ENCODE results near the gene METTL14.
"Not testable (repeated sequence)": the region's sequence is repeated elsewhere in the genome, so short reads cannot be mapped to it uniquely, and the experiment has no call there.

METTL14 gene

DNA sequence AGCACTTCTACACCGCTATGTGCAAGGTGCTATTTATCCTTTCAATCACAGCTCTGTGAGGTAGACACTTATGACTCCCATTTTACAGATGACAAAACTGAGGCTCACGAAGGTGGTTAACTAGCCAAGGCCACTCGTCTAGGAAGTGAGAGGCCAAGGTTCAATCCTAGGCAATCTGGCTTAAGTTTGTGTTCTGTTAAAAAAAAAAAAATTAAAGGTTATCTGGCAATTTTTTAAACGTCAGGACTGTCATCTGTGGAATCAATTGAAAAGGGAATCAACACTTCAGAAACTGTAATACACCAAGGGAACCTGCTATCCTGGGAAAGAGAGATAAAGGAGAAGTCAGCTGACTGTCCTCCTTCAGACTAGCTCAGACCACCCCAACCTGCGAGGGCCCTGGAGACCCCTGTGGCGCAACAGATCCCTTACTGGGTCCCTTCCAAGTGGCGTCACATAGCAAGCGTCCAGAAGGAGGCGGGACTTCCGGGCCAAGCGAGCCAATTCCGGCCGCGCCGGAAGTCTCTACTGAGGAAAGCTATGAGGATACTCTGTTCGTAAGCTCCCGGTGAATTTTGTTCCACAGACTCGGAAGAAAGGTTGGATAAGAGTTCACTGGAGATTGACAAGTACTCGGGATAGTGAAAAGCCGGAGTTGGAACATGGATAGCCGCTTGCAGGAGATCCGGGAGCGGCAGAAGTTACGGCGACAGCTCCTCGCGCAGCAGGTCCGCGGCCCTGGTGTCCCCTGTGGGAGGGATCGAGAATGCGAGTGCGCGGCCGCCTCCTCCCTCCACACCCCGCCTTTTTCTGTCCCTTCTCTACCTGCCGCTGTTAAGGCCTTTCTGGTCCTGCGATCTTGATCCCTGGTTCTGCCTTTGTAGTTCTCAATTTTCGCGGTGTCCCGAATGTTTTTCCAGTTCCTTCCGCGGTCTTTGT lies at the start of gene METTL14:
Gene METTL14 (plus strand): TSS at position 520 of the 939 bp plus-strand sequence. CDS start 143 bp downstream, at position 663.
- peak; percentile 91 for DNase-seq (ENCODE audit: low spot score)

DNA sequence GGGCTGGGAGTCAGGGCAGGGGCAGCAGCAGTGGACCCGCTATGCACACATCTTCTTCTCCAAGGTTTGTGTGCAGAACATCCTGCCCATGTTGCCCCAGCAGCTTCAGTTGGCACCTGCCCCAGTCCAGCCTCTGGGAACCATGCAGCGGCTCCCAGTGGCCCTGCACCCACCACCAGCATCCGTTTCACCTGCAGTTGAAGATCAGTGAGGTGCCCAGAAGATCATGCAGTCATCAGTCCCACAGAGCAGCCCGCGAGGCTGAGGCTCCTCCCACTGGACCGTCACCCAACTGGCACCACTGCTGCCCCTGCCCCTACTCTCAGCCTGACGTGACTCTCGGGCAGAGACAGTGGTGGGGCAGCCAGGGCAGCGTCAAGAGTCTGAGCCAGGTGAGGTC lies 49.1 kb upstream of the METTL14 start:
- not testable (repeated sequence) for DNase-seq (ENCODE audit: low spot score)

DNA sequence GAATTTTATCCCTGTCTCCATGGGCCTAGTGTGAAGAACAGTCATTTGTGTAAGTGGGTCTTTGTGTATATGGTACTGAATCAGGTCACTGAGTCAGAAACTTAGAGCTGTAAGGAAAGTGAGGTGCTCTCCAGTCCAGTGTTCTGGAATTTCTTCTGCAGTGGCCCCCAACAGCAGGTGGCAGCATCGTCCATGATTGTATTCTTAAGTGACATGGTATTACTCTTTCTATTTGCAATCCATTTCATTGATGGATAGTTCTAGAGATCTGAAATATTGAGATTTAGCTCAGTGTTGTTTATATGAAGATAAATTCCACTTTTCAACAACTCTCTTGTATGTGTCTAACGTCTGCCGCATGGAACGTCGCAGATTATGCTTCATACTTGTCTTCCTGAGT lies 20.5 kb upstream of the METTL14 start:
- DNase-seq (ENCODE audit: low spot score), result not testable (repeated sequence)

DNA sequence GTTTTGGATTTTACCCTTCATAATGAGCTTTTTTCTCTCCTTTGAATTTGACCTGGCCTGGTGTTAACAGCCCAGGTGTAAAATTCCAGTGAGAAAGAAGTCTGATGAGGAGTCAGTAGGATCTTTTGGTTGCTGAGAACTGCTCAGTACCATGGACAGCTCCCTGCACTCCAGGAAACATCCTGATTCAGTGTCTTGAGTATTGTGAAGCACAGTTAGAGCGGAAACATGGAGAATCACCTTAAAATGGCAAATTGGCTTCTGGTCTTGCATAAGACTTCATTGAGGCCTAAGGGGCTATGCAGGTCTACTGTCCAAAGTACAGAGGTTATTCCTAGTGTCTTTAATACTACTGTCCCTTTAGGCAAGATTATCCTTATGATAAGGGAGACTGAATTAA lies 16.0 kb upstream of the METTL14 start:
- peak; percentile 58 for DNase-seq (ENCODE audit: low spot score)

DNA sequence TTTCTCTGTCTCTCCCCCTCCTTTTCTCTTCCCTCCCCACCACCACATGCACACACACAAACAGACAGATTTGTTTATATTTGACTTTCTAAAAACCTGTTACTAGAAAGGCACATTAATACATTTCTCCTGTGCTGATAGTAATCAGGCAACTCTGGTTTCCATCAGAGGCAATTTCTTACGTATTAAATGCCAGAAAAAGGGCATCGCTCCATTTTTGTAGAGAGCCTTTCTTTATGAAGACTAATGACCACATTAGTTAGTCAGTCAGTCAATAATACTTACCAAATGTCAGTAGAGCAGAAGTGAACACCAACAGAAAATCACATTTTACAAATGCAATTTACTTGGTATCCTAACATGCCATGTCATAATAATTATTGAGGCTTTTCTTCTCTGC lies 14.2 kb upstream of the METTL14 start:
- DNase-seq (ENCODE audit: low spot score), result not testable (repeated sequence)

DNA sequence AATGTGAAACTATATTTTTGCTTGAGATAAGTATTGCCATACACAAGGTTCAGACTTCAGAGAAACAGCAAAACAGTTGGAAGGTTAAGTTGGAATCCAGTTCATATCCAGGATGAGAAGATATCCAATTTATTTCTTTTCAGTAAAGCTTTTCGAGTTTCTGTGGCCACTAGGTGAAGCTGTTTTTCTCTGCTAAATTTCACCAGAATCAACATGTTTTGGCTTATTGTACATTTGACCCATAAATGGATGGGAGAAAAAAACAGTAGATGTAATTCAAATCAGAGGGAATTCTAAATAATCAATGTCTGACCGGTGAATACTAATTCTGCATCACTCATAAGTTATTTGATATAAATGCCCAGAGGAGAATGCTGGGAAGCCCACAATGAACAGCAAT lies 9.1 kb upstream of the METTL14 start:
- no peak for DNase-seq (ENCODE audit: low spot score)

DNA sequence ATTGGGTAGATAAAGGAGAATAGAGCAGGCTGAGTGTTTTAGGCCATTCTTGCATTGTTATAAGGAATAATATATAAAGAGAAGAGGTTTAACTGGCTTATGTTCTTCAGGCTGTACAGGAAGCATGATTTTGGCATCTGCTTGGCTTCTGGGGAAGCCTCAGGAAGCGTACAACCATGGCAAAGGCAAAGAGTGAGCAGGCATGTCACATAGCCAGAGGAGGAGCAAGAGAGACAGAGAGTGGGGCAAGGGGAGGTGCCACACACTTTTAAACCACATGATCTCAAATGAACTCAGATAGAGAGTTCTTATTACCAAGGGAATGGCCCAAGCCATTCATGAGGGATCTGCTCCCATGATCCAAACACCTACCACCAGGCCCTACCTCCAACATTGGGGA lies 4.4 kb upstream of the METTL14 start:
- no peak for DNase-seq (ENCODE audit: low spot score)

DNA sequence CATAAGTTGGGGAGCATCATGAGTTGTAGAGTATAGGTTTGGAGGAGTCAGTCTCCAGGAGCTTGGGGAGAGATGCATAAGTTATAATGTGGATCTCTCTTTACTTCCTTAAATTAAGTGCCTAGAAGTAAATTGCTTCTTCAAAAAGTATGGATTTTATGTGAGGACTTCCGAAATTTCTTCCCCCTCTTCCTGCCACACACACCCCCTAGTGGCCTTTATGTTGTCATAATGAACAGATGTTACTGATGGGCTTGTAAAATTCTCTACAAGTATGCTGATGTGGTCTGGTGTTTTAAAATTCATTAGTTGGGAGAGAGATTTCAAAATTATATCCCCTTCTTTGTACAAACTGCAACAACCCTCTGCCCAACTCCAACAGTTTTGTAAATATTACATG lies 2.3 kb upstream of the METTL14 start:
- no peak for DNase-seq (ENCODE audit: low spot score)

DNA sequence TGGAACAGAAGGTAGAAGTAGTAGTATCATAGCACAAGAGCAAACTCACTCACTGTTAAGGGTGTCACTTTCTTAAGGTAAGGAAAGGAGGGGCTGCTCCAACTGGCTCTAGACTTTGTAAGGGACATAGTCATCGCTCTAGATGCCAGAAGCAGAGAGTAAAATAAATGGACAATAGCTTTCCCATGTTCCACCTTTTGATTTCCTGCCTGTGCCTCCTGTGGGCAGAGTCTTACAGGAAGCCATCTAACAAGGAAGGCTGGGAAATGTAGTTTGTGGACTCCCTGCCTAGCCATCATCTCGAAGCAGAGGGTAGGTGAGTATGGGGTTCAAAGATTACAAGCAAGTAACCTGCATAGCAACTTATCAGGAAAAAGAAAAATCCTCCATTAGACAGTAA lies 1.7 kb upstream of the METTL14 start:
- no peak for DNase-seq (ENCODE audit: low spot score)

DNA sequence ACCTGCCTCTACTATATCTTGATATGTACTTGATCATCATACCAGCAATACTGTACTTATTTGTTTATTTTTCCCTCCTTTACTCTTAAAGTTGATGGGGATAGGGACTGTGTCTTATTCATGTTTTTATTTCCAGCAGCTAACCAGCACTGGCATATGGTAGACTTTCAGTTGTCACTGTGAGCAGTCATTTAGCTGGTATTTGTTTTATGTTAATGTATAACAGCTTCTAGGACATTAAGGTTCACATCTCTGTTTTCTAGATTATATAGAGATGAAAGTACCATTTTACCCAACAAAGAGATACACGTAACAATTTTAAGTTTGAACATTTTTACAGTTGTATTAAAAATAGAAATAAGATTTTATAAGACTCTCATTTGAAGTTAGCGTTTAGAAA lies 17.9 kb downstream of the METTL14 start:
- no peak for DNase-seq (ENCODE audit: low spot score)

DNA sequence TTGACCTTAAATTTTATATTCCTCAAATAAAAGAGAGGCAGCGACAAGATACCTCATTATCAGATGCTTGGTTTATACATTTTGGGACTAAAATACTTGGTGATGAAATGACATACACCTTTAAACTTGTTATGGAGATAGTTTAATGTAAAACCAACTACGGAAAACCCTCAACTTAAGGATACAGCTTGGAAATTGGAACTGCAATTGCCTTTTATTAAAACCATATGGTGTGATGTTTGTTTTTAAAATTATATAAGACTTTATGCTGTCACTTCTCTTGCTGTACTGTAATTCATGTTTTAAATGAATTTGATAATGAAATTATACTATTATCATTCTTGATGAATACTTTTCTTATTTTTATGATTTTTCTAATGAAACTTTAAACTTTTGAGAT lies 25.9 kb downstream of the METTL14 start:
- no peak for DNase-seq (ENCODE audit: low spot score)

DNA sequence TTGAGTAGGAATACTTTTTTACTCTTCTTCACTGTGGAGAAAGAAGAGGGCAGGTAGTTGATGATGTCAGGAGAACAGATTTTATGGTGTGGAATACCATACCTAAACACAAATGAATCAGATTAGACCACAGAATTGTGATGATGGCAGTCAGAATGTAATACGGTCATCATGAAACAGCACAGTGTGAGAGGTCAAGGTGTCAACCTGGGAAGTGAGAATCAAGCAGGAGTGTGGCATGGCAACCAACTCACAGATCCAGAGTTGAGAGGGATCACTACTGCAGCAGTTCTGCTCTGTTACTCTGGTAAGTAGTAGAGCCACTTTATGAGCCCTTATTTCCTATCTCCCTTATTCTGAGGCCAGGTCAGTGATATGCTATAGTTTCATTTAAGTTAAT lies 27.7 kb downstream of the METTL14 start:
- DNase-seq (ENCODE audit: low spot score), result no peak

DNA sequence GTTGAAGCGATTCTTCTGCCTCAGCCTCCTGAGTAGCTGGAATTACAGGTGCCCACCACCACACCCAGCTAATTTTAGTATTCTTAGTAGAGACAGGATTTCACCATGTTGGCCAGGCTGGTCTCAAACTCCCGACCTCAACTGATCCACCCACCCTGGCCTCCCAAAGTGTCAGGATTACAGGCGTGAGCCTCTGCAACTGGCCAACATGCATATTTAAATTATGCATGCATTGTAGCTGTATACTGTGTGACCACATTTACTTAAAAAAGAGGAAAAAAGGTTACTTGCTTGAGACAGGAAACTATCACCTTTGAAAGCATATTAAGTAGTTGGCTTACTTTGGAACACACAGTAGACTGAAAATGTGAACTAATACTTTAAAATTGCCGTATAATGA lies 29.5 kb downstream of the METTL14 start:
- no peak for DNase-seq (ENCODE audit: low spot score)

DNA sequence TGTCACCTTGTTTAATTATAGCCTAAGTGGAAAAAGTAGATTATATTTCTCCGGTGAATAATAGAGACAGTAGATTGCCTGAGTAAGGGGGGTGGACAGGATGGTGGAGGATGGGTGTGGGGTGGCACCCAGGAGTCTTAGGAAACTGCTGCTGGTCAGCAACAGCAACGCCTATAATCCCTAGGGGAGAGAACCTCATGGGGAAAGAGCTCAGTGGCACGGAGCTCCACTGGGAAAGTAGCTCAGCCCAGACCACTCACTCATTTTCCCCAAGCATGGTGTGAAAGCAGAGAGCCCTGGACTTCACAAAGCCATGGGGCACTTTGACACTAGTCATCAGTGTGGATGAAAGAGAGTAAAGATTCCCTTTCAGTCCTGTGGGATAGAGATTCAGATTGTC lies 31.1 kb downstream of the METTL14 start:
- DNase-seq (ENCODE audit: low spot score), result no peak

DNA sequence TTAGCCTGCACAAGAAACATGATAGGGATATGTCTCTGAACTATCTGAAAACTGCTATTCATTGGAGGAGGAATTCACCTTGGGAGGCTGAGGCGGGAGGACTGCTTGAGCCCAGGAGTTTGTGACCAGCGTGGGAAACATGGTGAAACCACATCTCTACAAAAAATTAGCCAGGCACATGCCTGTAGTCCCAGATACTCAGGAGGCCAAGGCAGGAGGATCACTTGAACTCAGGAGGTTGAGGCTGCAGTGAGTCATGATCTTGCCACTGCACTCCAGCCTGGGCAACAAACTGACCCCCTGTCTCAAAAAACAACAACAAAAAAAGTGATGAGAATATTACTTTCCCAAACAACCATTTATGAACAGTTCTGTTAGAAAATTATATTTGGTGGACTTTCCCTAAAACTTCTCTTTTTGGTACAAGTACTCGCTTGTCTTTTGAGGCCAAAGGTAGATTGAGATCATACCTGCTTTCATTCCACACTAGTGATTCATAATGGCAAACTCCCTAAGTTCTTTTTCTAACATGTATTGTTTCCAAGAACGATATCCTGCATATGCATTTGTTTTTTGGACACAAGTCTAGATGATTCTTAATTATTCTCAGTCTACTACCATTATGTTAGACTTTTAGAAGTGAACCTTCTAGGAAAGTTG lies 33.4 kb downstream of the METTL14 start:
- no peak for DNase-seq (ENCODE audit: low spot score)

DNA sequence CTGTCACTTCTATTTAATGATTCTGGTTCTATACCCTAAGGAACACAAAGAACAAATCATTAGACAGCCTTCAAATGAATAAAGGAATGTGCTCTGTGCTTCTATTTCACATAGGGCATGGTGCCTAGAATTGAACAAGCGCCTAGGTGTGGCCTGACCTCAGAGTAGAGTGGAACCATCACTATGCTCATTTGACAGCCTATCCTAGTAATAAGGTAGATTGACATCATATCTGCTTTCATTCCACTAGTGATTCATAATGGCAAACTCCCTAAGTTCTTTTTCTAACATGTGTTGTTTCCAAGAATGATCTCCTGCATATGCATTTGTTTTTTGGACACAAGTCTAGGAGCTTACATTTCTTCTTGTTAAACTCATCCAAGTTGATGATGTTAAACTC lies 36.6 kb downstream of the METTL14 start:
- DNase-seq (ENCODE audit: low spot score), result no peak

DNA sequence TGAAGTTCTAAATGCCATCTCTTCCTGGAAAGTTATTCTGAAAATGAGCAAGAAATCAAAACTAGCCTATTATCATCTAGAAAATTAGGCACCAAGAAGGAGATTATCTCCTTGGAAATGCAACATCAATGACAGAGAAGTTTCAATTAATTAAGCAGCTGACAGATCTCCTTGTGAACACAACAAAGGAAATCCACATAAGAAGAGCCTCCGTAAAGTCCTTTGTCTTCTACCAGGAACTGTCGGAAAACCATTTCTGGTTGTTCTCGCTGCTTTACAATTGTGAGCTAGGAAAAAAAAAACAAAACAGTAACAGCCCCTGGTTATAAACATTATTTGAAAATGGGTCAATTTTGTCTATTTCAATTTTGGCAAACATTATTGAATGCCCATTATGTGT lies 38.2 kb downstream of the METTL14 start:
- DNase-seq (ENCODE audit: low spot score), result no peak

DNA sequence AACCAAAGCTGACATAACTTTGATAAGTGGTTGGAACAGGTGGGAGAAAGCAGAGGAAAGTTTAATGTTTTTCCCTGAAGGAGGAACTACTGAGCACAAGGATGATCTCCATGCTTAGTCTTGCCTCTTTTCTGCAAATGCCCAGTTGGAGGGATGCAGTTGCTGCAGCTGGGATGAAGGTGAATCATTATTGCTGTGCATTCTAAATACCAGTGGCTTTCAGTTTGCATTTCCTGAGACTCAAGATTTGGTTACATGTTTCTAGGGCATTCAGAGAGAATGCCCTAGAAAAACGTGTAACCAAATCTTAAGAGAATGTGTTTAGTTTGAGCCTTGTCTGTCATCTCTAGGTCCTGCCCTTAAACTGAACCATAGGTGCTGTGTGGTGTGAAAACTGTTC lies 42.2 kb downstream of the METTL14 start:
- no peak for DNase-seq (ENCODE audit: low spot score)

DNA sequence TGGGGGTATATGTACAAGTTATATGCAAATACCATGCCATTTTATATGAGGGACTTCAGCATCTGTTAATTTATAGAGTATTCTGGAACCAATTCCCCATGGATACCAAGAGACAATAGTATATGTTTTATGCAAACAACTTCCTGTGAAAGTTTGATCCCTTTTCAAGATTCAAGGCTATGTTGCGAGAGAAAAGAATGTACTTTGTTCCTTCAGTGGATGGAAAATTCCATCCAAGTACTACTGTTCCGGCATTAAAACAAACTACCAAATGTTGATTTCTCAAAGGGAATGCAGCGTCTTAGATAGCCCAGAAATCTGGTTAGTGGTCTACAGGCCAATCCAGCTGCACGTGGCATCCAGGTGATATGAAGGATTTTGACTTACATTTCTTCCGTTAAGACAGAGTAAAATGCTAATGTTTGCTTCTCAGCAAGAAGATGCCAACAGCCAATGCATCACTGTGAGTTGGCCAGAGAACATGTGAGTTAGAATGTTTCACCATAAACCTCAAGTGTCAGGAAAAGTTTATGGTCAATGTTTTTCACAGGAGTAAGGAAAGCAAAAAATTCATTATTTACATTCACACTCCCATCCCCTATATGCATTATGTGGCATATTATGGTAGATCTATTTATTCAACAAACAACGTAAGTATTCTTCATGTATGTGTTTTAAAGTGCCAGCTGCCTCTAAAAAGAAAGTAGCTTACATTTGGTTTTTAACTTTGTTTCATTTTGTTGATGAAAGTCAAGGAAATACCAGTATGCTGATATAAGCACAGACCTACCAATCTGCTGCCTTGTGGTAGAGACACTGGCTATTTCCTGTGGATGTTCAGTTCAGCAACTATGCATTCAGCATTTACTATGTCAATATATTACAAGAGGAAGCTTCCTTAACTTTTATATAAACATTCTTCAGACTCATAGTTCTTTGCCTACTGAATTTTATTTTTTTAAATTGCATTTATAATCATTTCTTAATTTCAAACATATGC lies 44.4 kb downstream of the METTL14 start:
- DNase-seq (ENCODE audit: low spot score), result no peak

DNA sequence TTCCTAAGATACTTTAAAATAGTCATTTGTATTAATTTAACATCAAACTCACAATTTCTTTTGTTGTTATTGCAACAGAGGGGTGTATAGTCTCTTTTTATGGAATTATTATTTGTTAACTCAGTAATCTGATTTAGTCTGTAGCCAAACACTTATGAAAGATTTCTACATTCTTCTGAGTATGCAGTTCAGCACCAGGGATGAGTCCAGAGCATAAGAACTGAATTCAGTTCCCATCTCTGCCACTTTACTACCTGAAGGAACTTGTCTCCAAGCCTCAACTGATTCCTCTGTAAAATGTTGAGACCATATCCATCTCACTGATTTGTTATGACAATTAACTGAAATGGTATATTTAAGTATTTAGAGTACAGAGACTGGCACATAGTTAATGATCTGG lies 45.5 kb downstream of the METTL14 start:
- no peak for DNase-seq (ENCODE audit: low spot score)

DNA sequence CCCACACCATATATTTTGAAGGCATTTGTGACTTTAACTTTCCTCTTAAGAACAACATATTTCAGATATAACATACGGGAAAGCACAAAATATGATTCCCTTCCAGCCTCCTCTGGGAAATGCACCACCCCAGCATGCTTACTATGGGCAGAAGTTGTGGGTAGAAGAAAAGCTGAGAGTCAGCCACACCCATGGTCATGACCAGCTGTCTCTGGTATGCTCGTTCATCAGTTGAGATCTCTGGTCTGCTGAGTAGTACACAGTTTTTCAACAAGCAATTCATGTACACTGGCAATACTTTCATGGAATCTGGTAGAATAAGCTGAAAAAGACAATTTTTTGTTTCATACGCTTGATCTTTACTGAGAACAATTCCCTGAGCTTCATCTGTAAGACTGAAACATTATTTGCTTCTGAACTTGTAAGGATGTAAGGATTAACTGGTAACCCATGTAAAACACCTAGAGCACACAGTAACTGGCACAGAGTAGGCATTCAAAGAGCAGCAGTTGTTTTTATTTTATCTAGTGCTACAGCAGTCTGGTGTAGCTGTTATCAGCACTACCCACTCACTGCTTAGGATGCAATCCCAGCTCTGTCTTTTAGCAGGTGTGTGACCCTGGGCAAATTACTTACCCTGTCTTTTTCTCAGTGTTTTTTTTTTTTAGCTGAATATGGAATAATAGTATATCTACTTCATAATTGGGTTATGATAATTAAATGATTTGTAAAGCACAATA lies 47.6 kb downstream of the METTL14 start:
- no peak for DNase-seq (ENCODE audit: low spot score)
